Natural killer cell treated with Interleukin-12 subunit alpha and Interleukin-12 subunit beta and Interleukin-15 and Interleukin-18, amount 100 ng/mL, for 72 hours (primary cell): ENCODE data around the gene SPNS2. TPM values are rescaled to one million over a fixed set of nuclear protein-coding genes. Genes with fewer than 3 reads are reported as not detected.
"Not testable (repeated sequence)": the region's sequence is repeated elsewhere in the genome, so short reads cannot be mapped to it uniquely, and the experiment has no call there.

Source experiments
- ATAC-seq, 2 donors: fragments of 150-1000 bp; cut with Tn5 transposase in 1 of 2; sonication (Bioruptor Pico), chemical (Tn5 transposase) in 1 of 2; 2 replicates each; pipeline ENCODE4 v1.10.0; 2021
- DNase-seq: peaks from one replicate; pipeline ENCODE4 v3.0.0; 2022; ENCODE audit warnings: low spot score
- H3K27ac Mint-ChIP-seq, 2 donors: 1 replicate in 1 of 2; 2 replicates in 1 of 2; pipeline ENCODE4 v1.8.0; 2022; ENCODE audit warnings: mixed read lengths in 2 of 2, mild to moderate bottlenecking in 1 of 2, moderate library complexity in 1 of 2
- H3K27me3 Mint-ChIP-seq, 2 donors: 1 replicate in 1 of 2; 2 replicates in 1 of 2; pipeline ENCODE4 v1.8.0; 2022; ENCODE audit warnings: mixed read lengths in 2 of 2
- H3K36me3 Mint-ChIP-seq: one replicate; pipeline ENCODE4 v1.8.0; 2022; ENCODE audit warnings: mixed read lengths
- H3K4me1 Mint-ChIP-seq, 2 donors: 1 replicate in 1 of 2; 2 replicates in 1 of 2; pipeline ENCODE4 v1.8.0; 2022; ENCODE audit warnings: low read depth in 2 of 2, mixed read lengths in 2 of 2, mild to moderate bottlenecking in 1 of 2
- H3K4me3 Mint-ChIP-seq: one replicate; pipeline ENCODE4 v1.8.0; 2022; ENCODE audit warnings: mixed read lengths
- H3K9me3 Mint-ChIP-seq: 2 replicates; pipeline ENCODE4 v1.8.0; 2022; ENCODE audit warnings: mixed read lengths
- total RNA-seq, 2 donors: library from RNA; stranded (reverse); gene quantifications; one replicate each; pipeline ENCODE4 v1.2.3, GENCODE V29; 2022

SPNS2 gene
- total RNA-seq, 2 donors from 2014 or later = not detected

GRCh38 chr17:4572131-4572530 lies 73.5 kb downstream of the SPNS2 start:
- H3K4me1 Mint-ChIP-seq = peaks cover 11% of the 10 kb centered on the region in 2 donors
- H3K36me3 Mint-ChIP-seq = no peaks in the 10 kb centered on the region
- ATAC-seq = no peak
- no peak overlapping the region for H3K4me3 Mint-ChIP-seq
- H3K9me3 Mint-ChIP-seq = no peaks in the 10 kb centered on the region
- no peak overlapping the region for H3K27ac Mint-ChIP-seq
- peaks cover 6% of the 10 kb centered on the region in 2 donors for H3K27me3 Mint-ChIP-seq
- DNase-seq = no peak

- H3K4me3 Mint-ChIP-seq = no peak overlapping the region
- H3K9me3 Mint-ChIP-seq = no peaks in the 10 kb centered on the region
- DNase-seq = no peak
- peaks cover 6% of the 10 kb centered on the region in 2 donors for H3K27me3 Mint-ChIP-seq
- no peaks in the 10 kb centered on the region for H3K36me3 Mint-ChIP-seq
- no peak overlapping the region for H3K27ac Mint-ChIP-seq
- no peak for ATAC-seq
- H3K4me1 Mint-ChIP-seq = peaks cover 11% of the 10 kb centered on the region in 2 donors
Measured at GRCh38 chr17:4573115-4573514, 74.4 kb downstream of the SPNS2 start.

- Mint-ChIP-seq H3K27me3 (peaks cover 6% of the 10 kb centered on the region in 2 donors), H3K27ac (no peak overlapping the region), H3K9me3 (no peaks in the 10 kb centered on the region), H3K4me1 (peaks cover 11% of the 10 kb centered on the region in 2 donors), H3K36me3 (no peaks in the 10 kb centered on the region), H3K4me3 (no peak overlapping the region)
- DNase-seq = no peak
- peak; percentile 76 to 78 for ATAC-seq
Measured at GRCh38 chr17:4573669-4574068, 75.0 kb downstream of the SPNS2 start.

GRCh38 chr17:4574448-4575045 lies 75.9 kb downstream of the SPNS2 start:
- H3K27me3 Mint-ChIP-seq = peaks cover 6% of the 10 kb centered on the region in 2 donors

DNA sequence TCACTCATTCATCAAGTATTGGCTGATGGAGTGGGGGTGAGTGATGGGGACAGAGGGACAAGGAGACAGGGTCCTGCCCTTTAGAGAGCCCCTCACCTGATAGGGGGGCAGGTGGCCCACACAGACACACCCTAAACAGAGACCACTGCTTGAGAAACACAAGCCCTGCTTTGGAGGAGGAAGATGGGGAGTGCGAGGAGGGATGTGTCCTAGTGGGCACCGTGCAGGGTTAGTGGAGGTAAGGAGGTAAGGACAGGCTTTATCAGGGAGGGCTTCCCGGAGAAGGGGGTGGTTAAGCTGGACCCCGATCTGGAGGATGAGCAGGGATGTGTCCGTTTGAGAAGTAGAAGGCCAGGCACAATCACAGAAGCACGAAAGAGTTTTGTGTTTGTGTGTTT lies 77.5 kb downstream of the SPNS2 start:
- Mint-ChIP-seq H3K4me3 (no peak overlapping the region), H3K4me1 (peaks cover 11% of the 10 kb centered on the region in 2 donors), H3K27me3 (peaks cover 0 to 9% of the 10 kb centered on the region in 2 donors), H3K9me3 (no peaks in the 10 kb centered on the region), H3K36me3 (no peaks in the 10 kb centered on the region), H3K27ac (no peak overlapping the region)
- DNase-seq (no peak), ATAC-seq (no peak)

More at GRCh38 chr17:4574448-4575045, 75.9 kb downstream of the SPNS2 start:
- Mint-ChIP-seq H3K4me1 (peaks cover 11% of the 10 kb centered on the region in 2 donors), H3K4me3 (no peak overlapping the region), H3K9me3 (no peaks in the 10 kb centered on the region), H3K36me3 (no peaks in the 10 kb centered on the region), H3K27ac (no peak overlapping the region)
- ATAC-seq = no peak
- no peak for DNase-seq

DNA sequence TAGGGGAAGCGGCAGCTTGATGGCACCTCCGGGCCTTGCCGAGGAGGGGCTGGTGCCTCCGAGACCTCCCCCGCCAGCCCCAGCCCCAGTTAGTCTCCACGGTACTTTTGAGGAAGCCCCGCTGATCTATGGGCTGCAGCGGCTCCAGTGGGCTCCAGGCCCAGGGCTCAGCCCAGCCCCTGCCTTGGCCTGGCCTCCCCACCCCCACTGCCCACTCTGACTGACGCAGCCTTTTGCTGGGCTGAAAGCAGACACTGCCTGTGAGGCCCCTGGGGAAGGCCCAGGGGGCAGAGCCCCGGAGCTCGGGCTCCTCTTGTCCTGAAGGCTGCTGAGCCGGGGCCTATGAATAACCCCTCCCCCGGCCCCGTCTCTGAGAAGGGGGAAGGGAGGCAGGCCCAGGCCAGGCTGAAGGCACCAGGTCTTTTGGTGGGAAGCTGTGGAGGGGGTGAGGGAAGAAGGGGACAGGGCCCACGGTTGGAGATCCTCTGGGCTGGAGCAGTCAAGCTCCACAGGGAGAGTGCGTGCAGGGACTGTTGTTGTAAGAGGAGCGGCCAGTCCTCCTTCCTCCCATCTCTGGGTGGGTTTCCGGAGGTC lies 78.1 kb downstream of the SPNS2 start:
- ATAC-seq (no peak), DNase-seq (no peak)
- H3K9me3 Mint-ChIP-seq = no peaks in the 10 kb centered on the region

GRCh38 chr17:4577386-4577993 lies 78.8 kb downstream of the SPNS2 start:
- Mint-ChIP-seq H3K4me3 (no peak overlapping the region), H3K27me3 (peaks cover 0 to 13% of the 10 kb centered on the region in 2 donors), H3K9me3 (no peaks in the 10 kb centered on the region), H3K4me1 (peaks cover 11% of the 10 kb centered on the region in 2 donors), H3K27ac (no peak overlapping the region), H3K36me3 (no peaks in the 10 kb centered on the region)
- DNase-seq = no peak
- ATAC-seq = no peak

More for the DNA sequence above, 78.1 kb downstream of the SPNS2 start:
- H3K4me3 Mint-ChIP-seq = no peak overlapping the region
- peaks cover 0 to 12% of the 10 kb centered on the region in 2 donors for H3K27me3 Mint-ChIP-seq
- H3K4me1 Mint-ChIP-seq = peaks cover 11% of the 10 kb centered on the region in 2 donors
- H3K27ac Mint-ChIP-seq = no peak overlapping the region
- H3K36me3 Mint-ChIP-seq = no peaks in the 10 kb centered on the region

- not testable (repeated sequence) for H3K9me3 Mint-ChIP-seq, H3K36me3 Mint-ChIP-seq, H3K4me1 Mint-ChIP-seq, H3K4me3 Mint-ChIP-seq, DNase-seq, ATAC-seq, H3K27ac Mint-ChIP-seq
- peaks cover 4 to 13% of the 10 kb centered on the region in 2 donors for H3K27me3 Mint-ChIP-seq
Measured at GRCh38 chr17:4578349-4578748, 79.7 kb downstream of the SPNS2 start.

DNA sequence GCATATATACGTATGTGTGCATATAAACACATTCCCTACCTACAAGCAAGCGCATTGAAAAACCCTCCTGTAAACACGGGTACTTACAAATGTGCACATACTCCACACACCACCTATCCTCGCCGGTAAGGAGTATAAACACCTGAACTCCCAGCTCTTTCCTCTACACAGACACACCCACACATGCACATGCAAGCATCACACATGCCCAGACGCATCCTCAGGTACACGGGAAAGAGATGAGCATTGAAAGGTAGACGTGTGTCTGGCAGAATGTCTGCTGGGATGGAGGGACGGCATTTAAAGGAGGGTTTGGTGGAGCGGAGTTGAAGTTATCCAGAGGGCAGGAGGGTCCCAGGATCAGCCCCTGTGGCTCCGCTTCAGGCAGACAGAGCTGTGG lies 81.0 kb downstream of the SPNS2 start:
- Mint-ChIP-seq H3K4me1 (peaks cover 0 to 6% of the 10 kb centered on the region in 2 donors), H3K4me3 (no peak overlapping the region), H3K27me3 (peaks cover 10 to 18% of the 10 kb centered on the region in 2 donors), H3K9me3 (no peaks in the 10 kb centered on the region), H3K36me3 (no peaks in the 10 kb centered on the region), H3K27ac (no peak overlapping the region)
- ATAC-seq (no peak), DNase-seq (no peak)

- Mint-ChIP-seq H3K27ac (no peak overlapping the region), H3K4me1 (peaks cover 0 to 6% of the 10 kb centered on the region in 2 donors)
- no peak for DNase-seq
Measured at GRCh38 chr17:4580291-4580690, 81.6 kb downstream of the SPNS2 start.

DNA sequence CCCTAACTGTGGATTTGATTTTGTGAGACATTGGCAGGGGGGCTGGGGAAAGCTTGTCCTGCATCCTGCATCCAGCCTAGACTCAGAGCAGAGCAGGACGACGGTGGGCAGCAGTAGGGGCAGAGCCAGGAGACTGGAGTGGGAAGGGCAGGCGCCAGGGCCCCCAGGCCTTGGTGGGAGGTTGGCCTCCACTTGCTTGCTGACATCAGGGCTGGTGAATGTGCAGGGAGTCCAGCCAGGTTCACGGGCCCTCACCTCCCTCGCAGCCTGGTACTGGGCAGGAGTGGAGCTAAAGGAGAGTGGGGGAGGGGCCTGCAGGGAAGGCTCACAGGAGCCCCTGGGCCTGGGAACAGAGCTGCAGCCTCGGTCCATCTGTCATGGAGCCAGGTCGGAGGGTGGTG lies 83.4 kb downstream of the SPNS2 start:
- ATAC-seq = no peak
- H3K27ac Mint-ChIP-seq = no peak overlapping the region
- H3K9me3 Mint-ChIP-seq = no peaks in the 10 kb centered on the region

More at GRCh38 chr17:4580291-4580690, 81.6 kb downstream of the SPNS2 start:
- no peaks in the 10 kb centered on the region for H3K9me3 Mint-ChIP-seq
- peaks cover 10 to 20% of the 10 kb centered on the region in 2 donors for H3K27me3 Mint-ChIP-seq
- H3K36me3 Mint-ChIP-seq = no peaks in the 10 kb centered on the region
- no peak for ATAC-seq
- H3K4me3 Mint-ChIP-seq = no peak overlapping the region

DNA sequence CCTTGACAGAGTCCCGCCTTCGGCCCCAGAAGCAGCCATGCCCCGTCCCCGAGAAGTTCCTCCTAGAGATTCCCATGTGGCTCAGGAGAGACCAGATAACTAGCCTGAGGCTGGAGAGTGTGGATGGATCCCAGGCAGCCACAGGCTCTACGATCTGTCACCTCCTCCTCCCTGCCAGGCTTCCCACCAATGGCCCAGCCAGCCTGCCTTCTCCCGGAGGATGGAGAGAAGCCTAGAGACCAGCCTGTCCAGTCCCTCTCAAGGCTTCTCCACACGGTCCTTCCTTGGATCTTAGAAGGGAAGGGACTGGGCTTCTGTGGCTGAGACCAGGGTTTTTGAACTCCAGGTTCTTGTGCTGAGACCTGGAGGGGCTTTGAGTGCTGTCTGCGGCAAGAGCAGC lies 84.0 kb downstream of the SPNS2 start:
- Mint-ChIP-seq H3K9me3 (no peaks in the 10 kb centered on the region), H3K27ac (no peak overlapping the region), H3K4me3 (no peak overlapping the region), H3K36me3 (no peaks in the 10 kb centered on the region), H3K4me1 (peaks cover 0 to 6% of the 10 kb centered on the region in 2 donors), H3K27me3 (peaks cover 21 to 29% of the 10 kb centered on the region in 2 donors)
- ATAC-seq (no peak), DNase-seq (no peak)

More for the DNA sequence above, 83.4 kb downstream of the SPNS2 start:
- H3K4me3 Mint-ChIP-seq = no peak overlapping the region
- H3K36me3 Mint-ChIP-seq = no peaks in the 10 kb centered on the region
- peak; percentile 49 for DNase-seq
- peaks cover 0 to 6% of the 10 kb centered on the region in 2 donors for H3K4me1 Mint-ChIP-seq
- H3K27me3 Mint-ChIP-seq = peaks cover 21 to 29% of the 10 kb centered on the region in 2 donors

DNA sequence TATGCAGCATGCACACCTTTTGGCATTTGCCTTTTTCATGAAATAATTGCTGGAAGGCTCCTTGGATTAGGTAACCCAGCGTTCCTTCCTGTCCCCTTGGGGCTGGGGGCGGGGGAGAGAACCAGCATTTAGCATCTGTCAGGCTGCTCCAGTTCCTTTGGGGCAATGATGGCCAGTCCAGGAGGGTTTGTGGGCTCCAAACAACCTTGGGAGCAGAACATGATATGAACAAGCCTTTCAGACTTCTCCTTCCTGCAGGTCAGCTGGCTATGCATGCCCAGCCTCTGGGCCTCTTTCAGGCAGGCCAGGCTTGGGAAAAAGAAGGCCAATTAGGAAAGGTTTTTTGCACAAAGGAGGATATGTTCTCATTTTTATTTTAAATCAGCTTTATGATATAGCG lies 84.5 kb downstream of the SPNS2 start:
- DNase-seq = no peak
- Mint-ChIP-seq H3K27ac (no peak overlapping the region), H3K4me3 (no peak overlapping the region), H3K36me3 (no peaks in the 10 kb centered on the region), H3K27me3 (peaks cover 21 to 29% of the 10 kb centered on the region in 2 donors), H3K9me3 (no peaks in the 10 kb centered on the region), H3K4me1 (peaks cover 0 to 6% of the 10 kb centered on the region in 2 donors)
- no peak for ATAC-seq

- ATAC-seq = no peak
- DNase-seq = no peak
- Mint-ChIP-seq H3K36me3 (no peaks in the 10 kb centered on the region), H3K27ac (no peak overlapping the region), H3K9me3 (no peaks in the 10 kb centered on the region), H3K4me3 (peak overlapping the region; percentile 40), H3K4me1 (peaks cover 0 to 6% of the 10 kb centered on the region in 2 donors), H3K27me3 (peaks cover 21 to 29% of the 10 kb centered on the region in 2 donors)
Measured at GRCh38 chr17:4583782-4584100, 85.1 kb downstream of the SPNS2 start.
